ENCODE results near the gene ADCY9. TPM values are rescaled to one million over a fixed set of nuclear protein-coding genes. Genes with fewer than 3 reads are reported as not detected.
"Not testable (repeated sequence)": the region's sequence is repeated elsewhere in the genome, so short reads cannot be mapped to it uniquely, and the experiment has no call there.

Gene ADCY9
- total RNA-seq, 1 experiment from 2014 or later = 4.7 TPM

DNA sequence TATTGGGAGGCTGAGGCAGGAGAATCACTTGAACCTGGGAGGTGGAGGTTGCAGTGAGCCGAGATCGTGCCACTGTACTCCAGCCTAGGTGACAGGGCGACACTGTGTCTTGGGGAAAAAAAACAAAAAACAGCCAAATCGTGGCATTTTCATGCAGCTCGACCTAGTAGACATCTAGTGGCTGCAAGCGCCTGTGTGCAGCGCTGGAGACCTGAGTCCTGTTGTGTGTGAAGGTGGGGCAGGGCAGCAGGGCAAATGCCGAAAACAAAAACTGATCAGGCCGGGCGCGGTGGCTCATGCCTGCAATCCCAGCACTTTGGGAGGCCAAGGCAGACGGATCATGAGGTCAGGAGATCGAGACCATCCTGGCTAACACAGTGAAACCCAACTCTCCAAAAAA, 37.1 kb upstream of the ADCY9 start:
- H3K23ac ChIP-seq (ENCODE audit: insufficient read length, low read depth, low read length); H3K4me1 Mint-ChIP-seq; H3K79me1 ChIP-seq (ENCODE audit: insufficient read depth, low read depth, low read length, poor library complexity, severe bottlenecking): not testable (repeated sequence)

More for the DNA sequence above, 37.1 kb upstream of the ADCY9 start:
- H4K5ac ChIP-seq (ENCODE audit: insufficient read length, low read depth, low read length); H3K27me3 Mint-ChIP-seq (ENCODE audit: low read depth); H3K9me3 Mint-ChIP-seq; H4K20me1 ChIP-seq (ENCODE audit: control insufficient read depth, insufficient read depth, insufficient read length); H4K8ac ChIP-seq (replicated peaks; ENCODE audit: insufficient read length, low read depth, low read length); H3T11ph ChIP-seq (ENCODE audit: low read length); DNase-seq; H3K4me3 Mint-ChIP-seq; H2BK120ac ChIP-seq (ENCODE audit: low read depth, low read length, poor library complexity, severe bottlenecking); H3K14ac ChIP-seq (ENCODE audit: insufficient read depth, low read length); H3K9ac ChIP-seq (ENCODE audit: extremely low read depth, insufficient read length, low read length); H2BK5ac ChIP-seq (ENCODE audit: insufficient read length, low read length); H3K18ac ChIP-seq (ENCODE audit: insufficient read length, low read depth, low read length); H3K36me3 Mint-ChIP-seq (ENCODE audit: insufficient read depth in 1 of 3, low read depth in 3 of 3); H2AK5ac ChIP-seq (ENCODE audit: insufficient read length, low read length); H3K27ac ChIP-seq (ENCODE audit: insufficient read length, low read depth, low read length); H2BK15ac ChIP-seq (ENCODE audit: low read depth, low read length); H2BK20ac ChIP-seq (ENCODE audit: low read depth, low read length, poor library complexity, severe bottlenecking); H3K4me1 ChIP-seq (ENCODE audit: insufficient read depth, low read length); H3K9me3 ChIP-seq (ENCODE audit: control insufficient read depth, low read depth, low read length); H3K56ac ChIP-seq (ENCODE audit: insufficient read length, low read depth, low read length); H3K79me2 ChIP-seq (ENCODE audit: insufficient read depth, low read length); H3K4me2 ChIP-seq (ENCODE audit: insufficient read depth, insufficient read length, low read length); H2BK12ac ChIP-seq (ENCODE audit: insufficient read length, low read depth, low read length); H4K91ac ChIP-seq (ENCODE audit: insufficient read length, low read depth, low read length); H3K4ac ChIP-seq (ENCODE audit: low read depth, low read length); H3K27me3 ChIP-seq (ENCODE audit: insufficient read depth, low read length); H2AFZ ChIP-seq (ENCODE audit: low read length); H3K23me2 ChIP-seq (ENCODE audit: insufficient read length, low read depth, low read length, poor library complexity, severe bottlenecking): not testable (repeated sequence)
- no CpG with 5 or more reads among the region's 13 CpGs for WGBS (ENCODE audit: extremely low coverage, insufficient read length, low lambda C conversion rate)
- H3K27ac Mint-ChIP-seq = 0 out of 7 replicates have a peak overlapping the region, but pooled peaks of 1 of the 3 experiments have one; percentile 65

All from H9 (cell line).